ENCODE data around the gene ABHD17C.

ABHD17C gene

DNA sequence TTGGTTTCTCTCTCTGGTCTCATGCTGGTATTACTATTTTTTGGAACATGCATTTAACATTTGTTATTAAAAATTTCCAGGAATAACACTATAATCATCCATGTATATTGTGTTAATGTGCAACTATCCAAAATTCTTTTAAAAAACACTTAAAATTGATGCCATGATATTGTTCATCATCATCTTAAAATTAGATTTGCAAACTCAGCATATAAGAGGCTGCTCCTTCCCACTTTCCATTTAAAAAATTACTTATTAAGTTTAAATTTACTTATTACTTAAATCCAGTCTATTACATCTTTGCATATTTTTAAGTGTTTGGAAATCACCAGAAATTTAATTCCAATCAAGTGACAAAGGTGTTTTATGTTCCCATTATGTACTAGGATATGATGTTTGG, 5.8 kb upstream of the ABHD17C start:
- TF ChIP-seq, protein P1, sequence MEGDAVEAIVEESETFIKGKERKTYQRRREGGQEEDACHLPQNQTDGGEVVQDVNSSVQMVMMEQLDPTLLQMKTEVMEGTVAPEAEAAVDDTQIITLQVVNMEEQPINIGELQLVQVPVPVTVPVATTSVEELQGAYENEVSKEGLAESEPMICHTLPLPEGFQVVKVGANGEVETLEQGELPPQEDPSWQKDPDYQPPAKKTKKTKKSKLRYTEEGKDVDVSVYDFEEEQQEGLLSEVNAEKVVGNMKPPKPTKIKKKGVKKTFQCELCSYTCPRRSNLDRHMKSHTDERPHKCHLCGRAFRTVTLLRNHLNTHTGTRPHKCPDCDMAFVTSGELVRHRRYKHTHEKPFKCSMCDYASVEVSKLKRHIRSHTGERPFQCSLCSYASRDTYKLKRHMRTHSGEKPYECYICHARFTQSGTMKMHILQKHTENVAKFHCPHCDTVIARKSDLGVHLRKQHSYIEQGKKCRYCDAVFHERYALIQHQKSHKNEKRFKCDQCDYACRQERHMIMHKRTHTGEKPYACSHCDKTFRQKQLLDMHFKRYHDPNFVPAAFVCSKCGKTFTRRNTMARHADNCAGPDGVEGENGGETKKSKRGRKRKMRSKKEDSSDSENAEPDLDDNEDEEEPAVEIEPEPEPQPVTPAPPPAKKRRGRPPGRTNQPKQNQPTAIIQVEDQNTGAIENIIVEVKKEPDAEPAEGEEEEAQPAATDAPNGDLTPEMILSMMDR (IDR thresholded peaks at IDR 0.05; ENCODE audit: low read depth, low read length) = no peak
- in situ Hi-C loops (cut with HindIII; ENCODE audit: low sequenced_read_pairs) = no loop called here

DNA sequence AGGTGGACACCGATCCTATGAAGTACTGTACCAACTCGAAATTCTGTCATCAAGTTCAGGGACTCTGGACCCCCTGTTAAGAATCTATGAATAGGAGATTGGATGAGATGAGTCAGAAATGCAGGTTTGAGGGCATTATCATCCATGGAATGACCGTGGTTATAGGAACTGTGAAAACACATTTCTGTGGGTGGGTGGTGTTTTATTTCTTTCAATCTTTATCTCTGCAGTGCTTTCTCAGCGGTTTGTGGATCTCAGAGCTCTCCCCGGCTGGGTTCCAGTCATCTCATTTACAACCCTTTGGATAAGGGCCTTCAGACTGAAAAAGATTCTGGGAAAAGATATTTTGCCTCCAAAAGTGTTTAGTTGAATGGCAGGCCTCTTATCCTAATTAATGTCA, 5.4 kb upstream of the ABHD17C start:
- peak; percentile 22 for DNase-seq (ENCODE audit: low read depth, low spot score)
- H3K4me3 ChIP-seq (ENCODE audit: low read depth, low read length) = no peak overlapping the region
- in situ Hi-C loops (cut with HindIII; ENCODE audit: low sequenced_read_pairs) = no loop called here
- TF ChIP-seq, protein P1 (IDR thresholded peaks at IDR 0.05; ENCODE audit: low read depth, low read length) = no peak

More for the DNA sequence above, 5.8 kb upstream of the ABHD17C start:
- DNase-seq (ENCODE audit: low read depth, low spot score) = no peak
- H3K4me3 ChIP-seq (ENCODE audit: low read depth, low read length) = no peak overlapping the region

DNA sequence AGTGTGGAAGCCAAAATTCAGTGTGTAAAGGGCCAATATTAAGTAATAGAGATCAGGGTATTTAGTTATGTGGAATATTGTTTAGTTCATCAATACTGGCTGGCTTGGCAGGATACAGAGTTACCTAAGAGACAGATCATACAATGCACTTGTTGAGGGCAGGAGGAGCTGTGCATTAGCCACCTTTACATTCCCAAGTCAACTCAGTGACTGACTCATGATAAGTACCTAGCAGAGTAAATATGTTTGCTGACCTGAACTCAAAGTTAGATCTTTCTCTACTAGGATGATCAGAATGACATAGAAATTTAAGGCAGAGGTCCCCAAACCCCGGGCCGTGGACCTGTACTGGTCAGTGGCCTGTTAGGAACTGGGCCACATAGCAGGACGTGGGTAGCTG, 3.5 kb upstream of the ABHD17C start:
- in situ Hi-C loops (cut with HindIII; ENCODE audit: low sequenced_read_pairs) = no loop called here
- DNase-seq (ENCODE audit: low read depth, low spot score) = no peak
- TF ChIP-seq, protein P1 (IDR thresholded peaks at IDR 0.05; ENCODE audit: low read depth, low read length) = no peak

DNA sequence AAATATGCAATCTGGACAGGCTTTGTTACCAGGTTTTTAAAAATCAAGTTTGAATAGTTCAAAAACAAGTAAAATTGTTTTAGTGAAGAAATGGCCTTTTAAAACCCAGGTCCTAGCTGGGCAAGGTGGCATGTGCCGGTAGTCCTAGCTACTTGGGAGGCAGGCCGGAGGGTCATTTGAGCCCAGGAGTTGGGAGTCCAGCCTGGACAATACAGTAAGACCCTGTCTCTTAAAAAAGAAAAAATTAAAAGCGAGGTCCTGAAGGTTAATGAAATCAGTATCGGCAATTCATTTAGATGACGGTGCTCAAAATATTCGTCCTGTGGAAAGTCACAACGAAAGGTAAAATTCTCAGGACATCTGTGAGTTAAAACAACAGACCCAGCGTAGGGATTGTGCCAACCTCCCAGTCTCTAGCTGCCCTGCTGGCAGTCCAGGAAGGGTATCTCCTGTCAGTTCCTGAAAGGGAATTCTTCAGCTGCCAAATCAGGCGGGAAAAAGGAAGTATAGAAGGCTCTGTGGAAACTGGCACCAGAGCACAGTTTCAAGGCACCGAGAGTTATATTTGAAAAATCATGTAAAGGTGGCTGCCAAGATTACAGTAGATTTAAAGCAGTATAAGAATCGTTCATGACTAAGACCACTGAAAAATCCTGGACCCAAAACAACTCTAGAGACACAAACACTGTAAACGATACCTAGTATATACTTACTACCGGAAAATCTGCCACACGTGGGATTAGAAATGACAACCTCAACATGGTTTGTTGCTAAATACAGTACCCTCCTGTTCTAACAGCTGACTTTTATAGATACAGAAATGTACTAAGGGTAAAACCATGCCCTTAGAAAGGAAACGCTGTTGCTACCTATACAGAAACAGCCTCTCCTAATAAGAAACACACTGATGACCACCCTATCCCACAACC, 1.2 kb upstream of the ABHD17C start:
- DNase-seq (ENCODE audit: low read depth, low spot score) = peak; percentile 36
- in situ Hi-C loops (cut with HindIII; ENCODE audit: low sequenced_read_pairs) = no loop called here
- TF ChIP-seq, protein P1 (IDR thresholded peaks at IDR 0.05; ENCODE audit: low read depth, low read length) = no peak

More for the DNA sequence above, 3.5 kb upstream of the ABHD17C start:
- H3K4me3 ChIP-seq (ENCODE audit: low read depth, low read length) = no peak overlapping the region

DNA sequence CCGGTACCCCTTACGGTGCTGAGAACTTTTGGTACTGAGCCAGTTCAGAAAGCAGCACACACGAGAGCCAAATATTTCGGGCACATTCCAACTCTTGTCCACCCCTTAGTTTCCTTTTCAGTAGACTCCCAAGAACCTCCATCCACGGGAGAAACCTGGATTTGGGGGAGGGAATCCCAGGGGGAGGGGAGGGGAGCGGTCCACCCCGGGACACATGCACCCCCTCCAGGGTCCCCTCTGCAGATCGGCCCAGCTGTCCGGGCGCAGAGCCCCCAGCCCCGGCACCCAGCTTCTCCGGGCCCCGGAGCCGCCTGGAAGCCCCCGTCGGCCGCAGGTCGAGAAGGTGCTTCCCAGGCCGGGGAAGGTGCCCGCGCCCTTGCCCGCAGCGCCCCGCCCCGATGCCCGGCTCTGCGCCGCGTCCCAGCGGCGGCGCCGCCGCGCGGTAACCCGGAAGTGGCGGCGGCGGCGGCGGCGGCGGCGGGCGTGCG, 455 bp upstream of the ABHD17C start:
- in situ Hi-C loops (cut with HindIII; ENCODE audit: low sequenced_read_pairs) = no loop called here
- TF ChIP-seq, protein P1 (IDR thresholded peaks at IDR 0.05; ENCODE audit: low read depth, low read length) = no peak

More for the DNA sequence above, 1.2 kb upstream of the ABHD17C start:
- peak overlapping the region; percentile 52 for H3K4me3 ChIP-seq (ENCODE audit: low read depth, low read length)

DNA sequence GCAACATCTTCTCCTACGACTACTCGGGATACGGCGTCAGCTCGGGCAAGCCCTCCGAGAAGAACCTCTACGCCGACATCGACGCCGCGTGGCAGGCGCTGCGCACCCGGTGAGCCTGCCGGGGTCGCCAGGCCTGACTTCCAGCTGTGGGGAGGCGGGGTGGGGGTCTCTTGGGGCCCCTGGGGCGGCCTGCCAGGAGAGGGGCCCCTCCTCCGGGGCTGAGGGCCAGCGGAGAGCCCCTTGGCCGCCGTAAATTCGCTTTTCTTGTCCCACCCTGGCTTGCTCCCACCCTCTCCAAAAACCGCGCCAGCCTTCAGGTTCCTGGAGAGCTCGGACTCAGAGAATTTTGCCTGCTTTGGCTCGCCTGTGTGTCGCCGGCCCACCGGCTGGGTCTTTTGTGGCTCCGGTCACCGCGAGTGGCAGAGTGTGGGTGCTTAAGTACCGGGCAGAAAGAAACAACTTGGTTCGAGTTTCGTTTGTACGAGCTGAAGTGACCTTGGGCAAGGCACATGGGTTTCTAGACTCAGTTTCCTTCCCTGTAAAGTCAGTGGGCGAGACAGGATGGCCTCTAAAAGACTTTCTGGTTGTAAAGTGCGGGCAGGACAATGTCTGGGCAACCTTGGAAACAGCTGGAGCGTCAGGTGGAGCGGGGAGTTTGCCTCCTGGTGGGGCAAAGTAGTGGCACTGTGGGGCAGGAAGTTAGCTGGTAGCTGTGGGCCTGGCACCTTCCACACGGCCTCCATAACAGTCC, 976 bp downstream of the ABHD17C start:
- TF ChIP-seq, protein P1 (IDR thresholded peaks at IDR 0.05; ENCODE audit: low read depth, low read length) = peak; percentile 34
- in situ Hi-C loops (cut with HindIII; ENCODE audit: low sequenced_read_pairs) = no loop called here
- peak; percentile 17 for DNase-seq (ENCODE audit: low read depth, low spot score)
- H3K4me3 ChIP-seq (ENCODE audit: low read depth, low read length) = peak overlapping the region; percentile 67

More for the DNA sequence above, 455 bp upstream of the ABHD17C start:
- no peak for DNase-seq (ENCODE audit: low read depth, low spot score)
- H3K4me3 ChIP-seq (ENCODE audit: low read depth, low read length) = peak overlapping the region; percentile 52
